ENCODE data around the gene C5orf47.

C5orf47 gene

GRCh38 chr5:173970878-173971650, 17.9 kb upstream of the C5orf47 start:
- DNase-seq, result no peak

- no peak for DNase-seq
These were observed 17.2 kb upstream of the C5orf47 start for GRCh38 chr5:173971681-173972345.

GRCh38 chr5:173972607-173972924, 16.4 kb upstream of the C5orf47 start:
- DNase-seq, result no peak

- peak; percentile 82 to 88 (median 88) for DNase-seq
These were observed 15.9 kb upstream of the C5orf47 start for GRCh38 chr5:173972925-173973615.

GRCh38 chr5:173973616-173973969, 15.4 kb upstream of the C5orf47 start:
- DNase-seq, result no peak

- peak in 2 of 3 donors; percentile 34 to 50 for DNase-seq
These were observed 14.2 kb upstream of the C5orf47 start for GRCh38 chr5:173974688-173975239.

- DNase-seq, result no peak
These were observed 7.7 kb upstream of the C5orf47 start for GRCh38 chr5:173981185-173981761.

- DNase-seq, result no peak
These were observed 4.8 kb upstream of the C5orf47 start for GRCh38 chr5:173984218-173984617.

GRCh38 chr5:173989432-173990082, 587 bp downstream of the C5orf47 start:
- no peak for DNase-seq

GRCh38 chr5:173997331-173997730, 8.4 kb downstream of the C5orf47 start:
- peak in 1 of 3 donors; percentile 20 for DNase-seq

GRCh38 chr5:173998531-173998930, 9.6 kb downstream of the C5orf47 start:
- DNase-seq, result no peak

GRCh38 chr5:174000076-174000475, 11.1 kb downstream of the C5orf47 start:
- no peak for DNase-seq

- no peak for DNase-seq
These were observed 14.8 kb downstream of the C5orf47 start for GRCh38 chr5:174003795-174004194.

- no peak for DNase-seq
These were observed 20.0 kb downstream of the C5orf47 start for GRCh38 chr5:174008922-174009321.

GRCh38 chr5:174010365-174010764, 21.4 kb downstream of the C5orf47 start:
- DNase-seq, result no peak

GRCh38 chr5:174011441-174011840, 22.5 kb downstream of the C5orf47 start:
- DNase-seq, result no peak

GRCh38 chr5:174020069-174020927, 31.3 kb downstream of the C5orf47 start:
- peak; percentile 48 to 60 (median 53) for DNase-seq

- DNase-seq, result no peak
These were observed 31.9 kb downstream of the C5orf47 start for GRCh38 chr5:174020928-174021304.

- DNase-seq, result no peak
These were observed 33.6 kb downstream of the C5orf47 start for GRCh38 chr5:174022384-174023095.

GRCh38 chr5:174030286-174030685, 41.3 kb downstream of the C5orf47 start:
- no peak for DNase-seq

Measured in suppressor macrophage treated with lipopolysaccharide for 1 hour (primary cell).